BE2C (cell line): ENCODE results near the gene IL1RL2.
A peak's percentile ranks its signal among the peaks of the same experiment; 100 is the strongest.

Source experiments
- DNase-seq: peaks from one replicate; pipeline ENCODE4 v3.0.0-alpha.2; 2020
- H3K27me3 ChIP-seq: fragments of 250-450 bp; sonication (Bioruptor Pico); 2 replicates; pipeline ENCODE4 v1.5.1; 2020; ENCODE audit warnings: mild to moderate bottlenecking
- H3K36me3 ChIP-seq: fragments of 250-450 bp; sonication (Bioruptor Pico); 2 replicates; pipeline ENCODE4 v1.5.1; 2020; ENCODE audit warnings: mild to moderate bottlenecking
- H3K4me1 ChIP-seq: fragments of 250-450 bp; sonication (Bioruptor Pico); 2 replicates; pipeline ENCODE4 v1.5.1; 2020
- H3K4me3 ChIP-seq: 2 replicates; pipeline ENCODE4 v1.5.1; 2011; ENCODE audit warnings: low read depth, low read length
- H3K9me3 ChIP-seq: fragments of 250-450 bp; sonication (Bioruptor Pico); 2 replicates; pipeline ENCODE4 v1.5.1; 2020
- CTCF ChIP-seq: IDR thresholded peaks from 2 replicates; pipeline ENCODE4 v1.5.1; 2012; ENCODE audit warnings: mild to moderate bottlenecking, low read depth, low read length

IL1RL2 gene

GRCh38 chr2:102185347-102185746 is 1.5 kb upstream of the IL1RL2 start:
- peak; percentile 34 for TF ChIP-seq CTCF
- Histone ChIP-seq H3K4me3 (no peak overlapping the region), H3K4me1 (no peaks in the 10 kb centered on the region), H3K9me3 (no peaks in the 10 kb centered on the region), H3K27me3 (no peaks in the 10 kb centered on the region), H3K36me3 (no peaks in the 10 kb centered on the region)
- DNase-seq: no peak

GRCh38 chr2:102187496-102188150 is 800 bp downstream of the IL1RL2 start:
- Histone ChIP-seq H3K27me3 (no peaks in the 10 kb centered on the region), H3K4me3 (no peak overlapping the region), H3K36me3 (no peaks in the 10 kb centered on the region), H3K4me1 (no peaks in the 10 kb centered on the region), H3K9me3 (no peaks in the 10 kb centered on the region)
- no peak for TF ChIP-seq CTCF
- no peak for DNase-seq

- no peak overlapping the region for H3K4me3 ChIP-seq
- H3K36me3 ChIP-seq: no peaks in the 10 kb centered on the region
- no peak for DNase-seq
- H3K4me1 ChIP-seq: no peaks in the 10 kb centered on the region
- no peaks in the 10 kb centered on the region for H3K27me3 ChIP-seq
- TF ChIP-seq CTCF: no peak
- H3K9me3 ChIP-seq: no peaks in the 10 kb centered on the region
These were observed 3.7 kb downstream of the IL1RL2 start for GRCh38 chr2:102190430-102191107.

GRCh38 chr2:102191501-102191900 is 4.7 kb downstream of the IL1RL2 start:
- Histone ChIP-seq H3K36me3 (no peaks in the 10 kb centered on the region), H3K27me3 (no peaks in the 10 kb centered on the region), H3K9me3 (no peaks in the 10 kb centered on the region), H3K4me1 (no peaks in the 10 kb centered on the region), H3K4me3 (no peak overlapping the region)
- DNase-seq: no peak
- TF ChIP-seq CTCF: no peak

GRCh38 chr2:102193074-102193473 is 6.3 kb downstream of the IL1RL2 start:
- Histone ChIP-seq H3K9me3 (no peaks in the 10 kb centered on the region), H3K4me1 (no peaks in the 10 kb centered on the region), H3K36me3 (no peaks in the 10 kb centered on the region), H3K4me3 (no peak overlapping the region), H3K27me3 (no peaks in the 10 kb centered on the region)
- TF ChIP-seq CTCF: no peak
- DNase-seq: no peak

GRCh38 chr2:102194609-102195268 is 7.9 kb downstream of the IL1RL2 start:
- no peak overlapping the region for H3K4me3 ChIP-seq
- no peaks in the 10 kb centered on the region for H3K27me3 ChIP-seq
- no peak for DNase-seq
- no peaks in the 10 kb centered on the region for H3K36me3 ChIP-seq
- no peak for TF ChIP-seq CTCF
- no peaks in the 10 kb centered on the region for H3K9me3 ChIP-seq
- no peaks in the 10 kb centered on the region for H3K4me1 ChIP-seq
